ENCODE data around the gene COMMD2. TPM values are rescaled to one million over a fixed set of nuclear protein-coding genes. Genes with fewer than 3 reads are reported as not detected.

Gene COMMD2
- total RNA-seq, 1 experiment from 2014 or later = 53.3 TPM

DNA sequence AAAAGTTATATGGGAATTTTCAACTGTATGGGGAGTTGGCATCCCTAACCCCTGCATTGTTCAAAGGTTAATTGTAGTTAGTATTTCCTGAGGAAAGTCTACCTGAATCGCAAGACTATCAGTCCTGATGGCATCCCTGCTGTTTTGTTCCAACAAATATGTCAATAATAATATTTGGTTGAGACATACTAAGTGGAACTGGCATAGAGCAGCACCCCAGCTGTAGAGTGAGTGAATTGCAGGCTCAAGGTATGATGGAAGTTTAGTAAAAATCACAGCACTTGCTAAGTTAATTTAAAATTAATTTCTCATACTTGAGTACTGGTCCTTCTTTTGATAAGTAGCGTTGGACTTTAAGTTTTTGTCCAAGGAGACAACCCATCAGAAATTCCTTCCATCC, 18.0 kb upstream of the COMMD2 start:
- Histone ChIP-seq H3K27me3 (no peaks in the 10 kb centered on the region), H3K36me3 (no peaks in the 10 kb centered on the region), H3K9me3 (no peaks in the 10 kb centered on the region), H3K4me3 (no peak overlapping the region)
- no peak for DNase-seq

DNA sequence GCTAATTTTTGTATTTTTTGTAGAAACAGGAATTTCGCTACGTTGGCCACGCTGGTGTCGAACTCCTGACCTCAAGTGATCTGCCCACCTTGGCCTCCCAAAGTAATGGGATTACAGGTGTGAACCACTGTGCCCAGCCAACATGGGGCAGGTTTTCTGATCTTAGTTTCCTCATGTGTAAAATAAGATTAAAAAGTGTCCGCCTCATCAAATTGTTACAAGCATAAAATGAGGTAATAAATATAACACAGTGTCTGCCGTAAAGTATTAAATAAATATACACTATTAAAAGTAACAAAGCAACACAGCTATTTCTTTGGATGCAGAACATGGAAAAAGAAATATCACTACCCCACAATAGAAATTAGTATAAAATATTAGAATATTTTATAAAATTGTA, 16.4 kb upstream of the COMMD2 start:
- Histone ChIP-seq H3K36me3 (no peaks in the 10 kb centered on the region), H3K27me3 (no peaks in the 10 kb centered on the region), H3K4me3 (no peak overlapping the region), H3K9me3 (no peaks in the 10 kb centered on the region)
- DNase-seq = no peak

DNA sequence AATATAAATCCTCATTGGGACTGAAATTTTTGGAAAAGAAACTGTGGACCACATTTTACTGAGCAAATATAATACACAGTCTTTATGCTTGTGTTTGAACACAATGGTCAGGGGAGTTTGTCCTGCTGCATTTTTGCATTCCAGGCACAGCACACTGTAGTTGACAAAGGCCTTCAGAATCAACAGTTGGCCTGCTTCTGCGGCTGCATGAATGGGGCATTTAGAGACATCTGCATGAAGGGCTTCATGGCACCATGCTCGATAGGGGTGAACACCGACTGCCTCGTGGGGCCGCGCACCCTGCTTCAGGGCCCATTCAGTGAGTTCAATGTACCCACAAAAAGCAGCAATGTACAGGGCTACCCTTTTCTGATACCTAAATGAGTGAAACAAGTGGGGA, 15.4 kb upstream of the COMMD2 start:
- no peak for DNase-seq
- Histone ChIP-seq H3K27me3 (no peaks in the 10 kb centered on the region), H3K9me3 (no peaks in the 10 kb centered on the region), H3K4me3 (no peak overlapping the region), H3K36me3 (no peaks in the 10 kb centered on the region)

DNA sequence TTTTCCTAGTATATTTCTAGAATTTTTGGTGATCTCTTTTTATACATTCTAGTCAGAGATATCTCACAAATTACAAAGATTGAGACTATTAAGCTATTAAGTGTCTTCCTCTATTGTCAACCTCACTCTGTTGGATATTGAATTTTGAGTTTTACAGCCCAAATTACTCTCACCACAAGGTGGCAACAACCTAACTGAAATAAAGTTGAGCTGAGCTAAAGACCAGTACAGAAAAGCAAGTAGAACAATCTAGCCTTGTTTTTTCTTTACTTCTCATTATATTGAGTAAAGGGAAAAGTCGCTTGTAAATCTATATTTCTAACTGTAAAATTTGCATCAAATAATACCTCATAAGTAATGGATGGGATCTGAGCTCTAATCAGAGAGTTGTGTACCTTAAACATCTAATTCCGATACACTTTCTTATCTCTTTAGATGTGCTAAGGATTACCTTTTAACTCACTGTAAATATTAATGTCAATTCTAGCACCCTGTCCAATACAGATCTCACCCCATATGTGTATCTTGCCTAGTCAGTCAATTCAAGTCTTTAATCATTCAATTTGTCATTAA, 13.6 kb upstream of the COMMD2 start:
- no peak for DNase-seq
- Histone ChIP-seq H3K27me3 (no peaks in the 10 kb centered on the region), H3K36me3 (no peaks in the 10 kb centered on the region)

DNA sequence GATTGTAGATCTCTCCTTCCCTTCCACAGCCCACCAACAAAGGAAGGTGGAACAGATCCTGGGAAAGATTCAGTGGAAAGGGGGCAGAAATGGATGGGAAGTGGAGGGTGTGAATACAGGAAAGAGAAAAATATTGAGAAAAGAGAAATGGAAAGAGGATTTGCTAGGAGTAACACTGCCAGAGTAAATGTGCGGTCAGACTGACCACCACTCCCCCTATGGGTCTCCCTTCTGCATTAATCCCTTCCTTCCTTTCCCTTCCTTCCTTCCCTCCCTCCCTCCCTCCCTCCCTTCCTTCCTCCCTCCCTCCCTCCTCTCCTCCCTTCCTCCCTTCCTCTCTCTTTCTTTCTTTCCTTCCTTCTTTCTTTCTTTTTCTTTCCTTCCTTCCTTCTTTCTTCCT, 12.0 kb upstream of the COMMD2 start:
- Histone ChIP-seq H3K36me3 (no peaks in the 10 kb centered on the region), H3K4me3 (no peak overlapping the region), H3K27me3 (no peaks in the 10 kb centered on the region), H3K9me3 (no peaks in the 10 kb centered on the region)
- DNase-seq = no peak

More for the DNA sequence above, 13.6 kb upstream of the COMMD2 start:
- Histone ChIP-seq H3K9me3 (no peaks in the 10 kb centered on the region), H3K4me3 (no peak overlapping the region)

DNA sequence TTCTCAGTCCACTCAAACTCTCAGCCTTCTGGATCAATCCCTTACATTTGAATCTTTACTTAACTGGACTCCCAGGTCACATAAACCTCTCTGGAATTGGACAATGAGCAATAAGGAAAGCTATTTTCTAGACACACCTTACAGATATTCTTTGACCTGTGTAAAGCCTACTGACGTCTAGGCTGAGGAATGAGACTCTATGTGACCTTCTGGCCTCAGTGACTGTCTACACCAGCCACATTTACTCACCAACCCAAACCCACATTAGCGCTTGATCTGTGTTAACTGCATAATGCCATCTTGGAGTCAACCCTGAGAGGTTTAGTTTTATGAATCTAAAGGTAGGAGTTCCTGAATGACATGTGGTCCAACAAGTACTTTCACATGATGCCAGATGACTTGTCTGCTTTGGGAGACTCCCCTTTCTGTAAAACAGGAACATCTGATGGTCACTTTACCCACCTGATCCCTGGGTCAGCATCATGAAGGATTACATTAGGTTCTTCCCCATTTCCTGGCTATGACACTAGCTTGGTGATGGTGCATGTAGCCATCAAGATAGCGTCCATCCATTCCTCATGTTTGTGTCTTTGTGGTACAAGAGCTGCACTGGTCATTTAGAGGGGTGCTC, 11.4 kb upstream of the COMMD2 start:
- no peak for DNase-seq
- no peaks in the 10 kb centered on the region for H3K36me3 ChIP-seq
- H3K9me3 ChIP-seq = no peaks in the 10 kb centered on the region
- no peak overlapping the region for H3K4me3 ChIP-seq
- no peaks in the 10 kb centered on the region for H3K27me3 ChIP-seq

DNA sequence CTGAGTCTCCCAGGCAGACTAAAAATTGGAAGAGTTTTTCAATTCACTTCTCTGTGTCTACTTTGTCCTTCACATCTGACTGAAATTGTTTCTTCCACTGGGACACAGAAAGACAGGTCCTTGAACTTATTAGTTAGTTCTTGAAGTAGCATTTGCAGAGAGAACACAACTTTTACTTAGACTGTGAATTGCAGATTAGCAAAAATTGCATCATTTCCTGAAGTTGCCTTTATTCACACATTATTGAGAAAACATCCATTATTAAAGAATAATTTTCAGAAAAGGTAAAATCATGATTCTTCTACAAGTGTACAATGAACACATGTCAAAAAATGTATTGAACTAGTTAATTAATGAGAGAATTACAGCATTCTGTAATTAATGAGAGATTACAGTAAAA, 1.4 kb upstream of the COMMD2 start:
- Histone ChIP-seq H3K36me3 (peaks cover 21% of the 10 kb centered on the region), H3K9me3 (no peaks in the 10 kb centered on the region), H3K4me3 (no peak overlapping the region), H3K27me3 (no peaks in the 10 kb centered on the region)
- DNase-seq = no peak

DNA sequence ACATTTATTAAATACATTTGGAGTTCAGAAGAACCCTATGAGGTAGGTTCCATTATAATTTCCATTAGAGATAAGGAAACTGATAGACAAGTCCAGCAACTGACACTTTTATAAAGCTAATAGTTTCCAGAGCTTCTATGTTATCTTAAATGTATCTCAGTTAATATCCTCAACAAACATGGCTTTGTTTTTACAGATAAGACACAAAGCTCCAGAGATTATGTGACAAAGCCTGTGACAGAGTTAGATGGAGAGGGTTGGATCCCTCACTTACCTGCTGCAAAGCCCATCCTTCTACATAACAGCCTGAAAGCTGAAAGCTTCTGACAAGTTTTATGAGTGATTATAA, 473 bp upstream of the COMMD2 start:
- DNase-seq = no peak

DNA sequence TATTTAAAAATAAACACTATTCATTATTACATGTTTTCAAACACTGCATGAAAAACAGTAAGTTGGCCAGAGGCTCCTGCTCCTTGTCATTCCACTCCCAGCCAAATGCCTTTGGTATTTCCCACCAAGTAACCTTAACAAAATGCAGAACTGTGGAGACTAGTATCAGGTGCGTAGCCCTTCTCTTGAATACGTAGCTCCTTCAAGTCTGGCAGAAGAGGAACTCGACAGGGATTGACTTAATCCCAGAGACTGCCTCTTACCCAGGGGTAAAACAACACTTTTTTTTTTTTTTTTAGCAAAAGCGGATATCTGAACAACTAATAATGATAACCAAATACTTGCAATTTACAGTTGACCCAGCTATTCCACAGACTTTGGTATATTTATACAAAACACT, 738 bp downstream of the COMMD2 start:
- no peaks in the 10 kb centered on the region for H3K9me3 ChIP-seq
- DNase-seq = no peak
- H3K4me3 ChIP-seq = peak overlapping the region; percentile 88
- H3K36me3 ChIP-seq = peaks cover 42% of the 10 kb centered on the region
- no peaks in the 10 kb centered on the region for H3K27me3 ChIP-seq

More for the DNA sequence above, 473 bp upstream of the COMMD2 start:
- peaks cover 30% of the 10 kb centered on the region for H3K36me3 ChIP-seq
- peak overlapping the region; percentile 88 for H3K4me3 ChIP-seq
- H3K27me3 ChIP-seq = no peaks in the 10 kb centered on the region
- H3K9me3 ChIP-seq = no peaks in the 10 kb centered on the region

DNA sequence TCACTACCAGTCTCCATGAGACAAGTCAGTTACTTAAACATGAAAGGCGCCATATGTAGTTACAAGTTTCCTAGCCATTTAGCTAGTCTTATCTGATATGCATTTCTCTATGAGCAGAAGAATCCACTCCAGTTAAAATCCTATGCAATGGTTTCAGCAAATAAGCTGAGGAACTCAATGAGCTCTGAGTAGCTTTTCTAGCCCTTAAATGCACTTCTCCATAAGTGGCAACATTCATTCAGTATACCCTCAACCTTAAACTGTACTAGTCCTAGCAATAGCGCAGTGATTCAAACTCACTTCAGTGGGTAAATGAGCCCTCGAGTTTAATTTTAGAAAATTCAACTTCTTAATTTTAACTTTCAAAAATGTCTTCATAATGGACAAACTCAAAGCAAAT, 7.7 kb downstream of the COMMD2 start:
- no peaks in the 10 kb centered on the region for H3K9me3 ChIP-seq
- H3K36me3 ChIP-seq = peaks cover 73% of the 10 kb centered on the region
- H3K27me3 ChIP-seq = no peaks in the 10 kb centered on the region
- no peak overlapping the region for H3K4me3 ChIP-seq
- no peak for DNase-seq

DNA sequence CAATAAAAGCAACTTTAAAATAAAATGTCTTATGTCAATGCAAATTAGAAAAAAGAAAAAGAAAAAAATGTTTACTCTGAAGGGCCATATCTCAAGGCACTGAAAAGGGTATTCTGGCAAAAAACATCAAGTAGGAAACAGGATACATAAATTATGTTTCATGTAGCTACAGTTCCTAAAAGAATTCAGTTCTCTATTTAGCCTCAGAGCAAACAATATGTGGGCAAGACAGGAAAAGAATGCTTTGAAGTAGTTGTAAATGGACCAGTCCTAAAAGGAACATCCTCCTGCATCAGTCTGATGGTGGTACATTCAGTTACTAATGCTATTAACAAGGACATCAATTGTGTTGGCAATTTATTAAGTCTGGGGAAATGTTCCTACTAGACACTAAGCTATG, 8.1 kb downstream of the COMMD2 start:
- no peak overlapping the region for H3K4me3 ChIP-seq
- H3K36me3 ChIP-seq = peaks cover 68% of the 10 kb centered on the region
- H3K27me3 ChIP-seq = no peaks in the 10 kb centered on the region

DNA sequence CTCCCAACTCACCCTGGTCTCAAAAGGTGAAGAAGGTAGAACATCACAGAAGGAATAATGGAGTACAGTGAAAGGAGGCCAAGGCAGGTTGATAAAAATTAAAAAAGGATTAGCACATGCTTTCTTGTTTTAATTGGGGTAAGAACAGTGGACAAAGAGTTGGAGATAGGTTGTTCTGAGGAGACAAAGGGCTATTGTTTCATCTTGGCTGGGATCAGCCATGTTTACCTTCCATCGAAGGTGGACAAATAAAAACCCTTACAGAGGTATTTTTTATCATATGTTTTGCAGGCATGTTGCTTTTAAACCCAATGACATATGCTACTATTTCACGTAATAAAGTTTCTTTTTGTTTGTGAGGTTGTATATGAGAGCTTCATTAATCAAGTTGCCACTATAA, 12.9 kb downstream of the COMMD2 start:
- Histone ChIP-seq H3K4me3 (no peak overlapping the region), H3K27me3 (no peaks in the 10 kb centered on the region), H3K36me3 (peaks cover 28% of the 10 kb centered on the region), H3K9me3 (no peaks in the 10 kb centered on the region)
- no peak for DNase-seq

More for the DNA sequence above, 8.1 kb downstream of the COMMD2 start:
- no peak for DNase-seq
- H3K9me3 ChIP-seq = no peaks in the 10 kb centered on the region

DNA sequence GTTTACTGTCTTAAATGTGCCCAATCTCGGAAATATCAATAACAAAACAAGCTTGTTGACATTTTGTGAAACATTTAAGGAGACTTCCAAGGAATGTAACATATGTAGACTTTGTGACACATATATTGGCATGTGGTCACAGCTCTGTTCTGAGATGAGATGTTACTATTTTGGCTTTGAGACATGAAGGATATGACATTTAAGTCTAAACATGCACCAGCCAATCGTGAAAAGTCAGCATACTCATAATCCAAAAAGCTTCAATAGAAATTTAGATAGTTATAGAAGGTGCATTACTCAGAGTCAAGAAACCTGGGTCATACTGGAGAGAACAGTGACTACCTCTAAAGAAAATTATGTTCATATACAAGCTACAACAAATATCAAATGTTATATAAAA, 13.4 kb downstream of the COMMD2 start:
- DNase-seq = no peak
- H3K27me3 ChIP-seq = no peaks in the 10 kb centered on the region

DNA sequence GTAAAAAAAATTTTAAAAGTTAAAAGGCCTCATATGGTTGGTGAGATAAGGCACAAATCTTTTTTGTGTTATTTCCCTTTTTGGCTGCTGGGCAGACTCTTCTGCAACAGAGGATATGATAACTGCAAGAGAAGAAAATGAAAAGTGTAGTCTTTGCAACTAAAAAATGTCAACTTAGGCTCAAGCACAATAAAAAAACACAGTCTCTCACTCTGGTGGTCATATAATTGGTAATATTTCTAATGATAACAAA, 15.4 kb downstream of the COMMD2 start:
- Histone ChIP-seq H3K4me3 (no peak overlapping the region), H3K27me3 (no peaks in the 10 kb centered on the region), H3K36me3 (peaks cover 19% of the 10 kb centered on the region), H3K9me3 (no peaks in the 10 kb centered on the region)
- no peak for DNase-seq

More for the DNA sequence above, 13.4 kb downstream of the COMMD2 start:
- no peak overlapping the region for H3K4me3 ChIP-seq
- peaks cover 26% of the 10 kb centered on the region for H3K36me3 ChIP-seq
- H3K9me3 ChIP-seq = no peaks in the 10 kb centered on the region

DNA sequence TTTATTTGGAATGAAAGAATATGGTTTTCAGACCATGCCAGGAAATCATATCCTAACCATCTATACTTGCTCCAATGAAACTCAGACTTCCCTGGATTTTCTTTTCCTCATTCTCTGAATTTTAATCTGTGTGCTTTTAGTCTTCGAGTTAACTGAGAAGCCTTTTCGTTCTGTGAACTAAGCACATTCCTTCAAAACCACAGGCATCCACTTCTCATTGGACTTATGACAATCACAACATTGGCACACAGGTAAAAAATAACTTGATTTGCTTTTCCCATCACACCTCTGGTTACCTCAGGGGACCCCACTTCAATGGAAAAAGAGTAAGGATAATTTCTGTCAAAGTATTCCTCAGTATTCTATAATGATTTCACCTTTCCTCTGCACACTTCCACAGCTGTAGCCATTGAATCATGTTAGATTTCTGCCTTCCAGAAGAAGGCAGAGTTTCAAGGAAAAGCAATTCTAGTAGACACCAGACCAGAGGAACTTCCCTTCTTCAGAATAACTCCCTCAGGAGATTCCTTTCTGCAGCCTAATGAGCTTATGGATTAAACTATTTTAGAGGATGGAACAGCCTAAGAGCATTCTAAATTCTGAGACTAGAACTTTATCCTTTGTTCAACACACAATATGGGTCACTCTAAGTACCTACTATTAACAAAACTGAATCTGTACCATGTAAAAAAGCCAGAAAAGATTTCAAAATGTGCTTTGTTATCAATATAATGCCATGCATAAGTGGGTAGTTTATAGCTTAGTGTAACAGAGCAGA, 15.9 kb downstream of the COMMD2 start:
- DNase-seq = no peak
- Histone ChIP-seq H3K27me3 (no peaks in the 10 kb centered on the region), H3K9me3 (no peaks in the 10 kb centered on the region), H3K4me3 (no peak overlapping the region), H3K36me3 (peaks cover 17% of the 10 kb centered on the region)

DNA sequence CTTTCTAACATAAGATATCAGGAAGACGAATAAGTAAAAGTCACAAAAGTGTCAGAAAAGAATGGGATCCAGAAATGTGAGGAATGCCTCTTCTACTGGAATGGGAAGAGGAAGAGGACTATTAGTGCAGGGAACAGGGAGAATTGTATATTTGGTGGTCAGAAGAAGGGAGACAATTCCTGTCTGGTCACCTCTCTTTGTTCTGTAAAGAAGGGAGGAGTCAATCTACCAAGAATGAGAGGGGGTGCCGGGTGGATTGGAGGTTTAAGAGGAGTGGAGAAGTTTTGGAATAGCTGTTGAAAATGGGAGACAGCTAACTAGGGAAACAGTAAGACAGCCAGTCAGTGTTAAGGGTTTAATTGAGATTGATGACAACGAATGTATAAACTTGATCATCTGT, 20.1 kb downstream of the COMMD2 start:
- no peaks in the 10 kb centered on the region for H3K9me3 ChIP-seq
- H3K27me3 ChIP-seq = no peaks in the 10 kb centered on the region
- DNase-seq = no peak
- no peak overlapping the region for H3K4me3 ChIP-seq
- no peaks in the 10 kb centered on the region for H3K36me3 ChIP-seq

DNA sequence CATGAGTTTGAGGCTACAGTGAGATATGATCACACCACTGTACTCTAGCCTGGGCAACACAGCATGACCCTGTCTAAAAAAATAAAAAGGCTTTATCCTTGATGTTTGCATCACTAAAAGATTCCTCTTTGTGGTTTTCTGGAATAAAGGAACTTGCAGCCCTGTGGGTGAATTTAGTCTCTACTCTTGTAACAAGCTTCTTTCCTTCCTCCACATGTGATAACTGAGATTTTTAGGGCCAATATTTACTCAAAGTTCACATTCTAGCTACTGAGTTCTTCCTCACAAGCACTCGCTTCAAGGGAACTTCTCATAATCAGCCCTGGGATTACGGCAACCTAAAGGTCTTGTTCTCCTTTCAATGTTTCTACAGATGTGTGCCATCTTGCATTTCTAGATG, 24.6 kb downstream of the COMMD2 start:
- Histone ChIP-seq H3K36me3 (no peaks in the 10 kb centered on the region), H3K9me3 (no peaks in the 10 kb centered on the region), H3K27me3 (no peaks in the 10 kb centered on the region), H3K4me3 (no peak overlapping the region)
- no peak for DNase-seq

DNA sequence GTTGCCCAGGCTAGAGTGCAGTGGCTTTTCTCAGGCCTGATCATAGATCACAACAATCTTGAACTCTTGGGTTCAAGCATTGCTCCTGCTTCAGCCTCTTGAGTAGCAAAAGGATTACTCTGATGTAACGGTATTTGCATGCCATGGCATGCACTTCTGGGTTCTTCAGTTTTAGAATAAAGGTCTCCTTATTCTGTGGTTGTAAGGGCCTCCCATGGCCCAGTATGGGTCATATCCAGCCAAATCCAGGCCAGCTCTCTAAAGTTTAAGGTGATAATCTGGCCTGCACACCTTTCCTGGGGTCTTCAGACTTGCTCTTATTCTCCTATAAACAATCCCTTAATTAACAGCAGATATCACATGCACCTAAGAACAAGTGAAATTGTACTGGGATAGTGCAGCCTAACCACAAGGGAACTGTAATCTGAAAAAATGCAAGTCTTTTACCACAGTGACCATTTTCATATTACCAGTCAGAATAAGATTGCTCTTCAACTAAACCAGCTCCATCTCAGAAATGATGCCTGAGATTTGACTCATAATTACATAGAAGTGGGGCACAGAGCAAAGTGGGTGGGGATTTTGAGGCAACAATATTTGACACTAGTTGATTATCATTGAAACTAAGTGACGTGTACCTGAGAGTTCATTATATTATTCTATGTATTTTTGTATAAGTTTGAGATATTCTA, 25.4 kb downstream of the COMMD2 start:
- no peaks in the 10 kb centered on the region for H3K27me3 ChIP-seq
- no peaks in the 10 kb centered on the region for H3K36me3 ChIP-seq
- no peaks in the 10 kb centered on the region for H3K9me3 ChIP-seq
- no peak overlapping the region for H3K4me3 ChIP-seq
- no peak for DNase-seq

Measured in MG63 (cell line).